Endothelial cell of umbilical vein (primary cell): ENCODE measurements around the gene GTF2F1. TPM values are rescaled to one million over a fixed set of nuclear protein-coding genes. Genes with fewer than 3 reads are reported as not detected.

Experiments
- BruUV-seq: library from RNA; stranded (reverse); fragments of 400-500 nt; replicated peaks from 2 replicates; lab custom pipeline; 2021; lab: Mats Ljungman, UMichigan
- CTCF ChIA-PET: fragments of 300-600, 350-600 bp; sonication (Branson Sonifier 250); formaldehyde crosslinking; loops from one replicate; lab custom pipeline; 2021; ENCODE audit warnings: antibody characterized with exemption, inconsistent platforms; lab: Charles Lee
- POLR2A ChIA-PET: fragments of 300-600, 350-600 bp; sonication (Branson Sonifier 250); formaldehyde crosslinking; loops from one replicate; lab custom pipeline; 2021; ENCODE audit warnings: antibody characterized with exemption, inconsistent platforms; lab: Charles Lee
- DNase-seq: peaks from one replicate; pipeline ENCODE4 v3.0.0-alpha.2; 2011; ENCODE audit warnings: low read depth, low spot score
- FAIRE-seq: peaks from 2 replicates; lab custom pipeline; 2011; peaks lifted over from hg19 to GRCh38; lab: Jason Lieb, UNC
- H2AFZ ChIP-seq: 2 replicates; pipeline ENCODE4 v1.6.0; 2012; ENCODE audit warnings: low read depth, low read length, control low read depth, inconsistent platforms
- H3K27ac ChIP-seq: 2 replicates; pipeline ENCODE4 v1.5.1; 2011; ENCODE audit warnings: low read depth, mild to moderate bottlenecking, control low read depth, low read length, moderate library complexity; ENCODE audit not compliant: insufficient read depth
- H3K27me3 ChIP-seq, 2 experiments: 2 replicates each; pipeline versions ENCODE4 v1.6.0 to v1.6.1; 2011; ENCODE audit warnings: low read length in 2 of 2, mixed read lengths in 1 of 2; ENCODE audit not compliant: control insufficient read depth in 2 of 2, insufficient read depth in 2 of 2
- H3K36me3 ChIP-seq, 2 experiments: 2 replicates in 1 of 2; 3 replicates in 1 of 2; pipeline ENCODE4 v1.5.1; 2011; ENCODE audit warnings: low read length in 2 of 2, mild to moderate bottlenecking in 1 of 2, moderate library complexity in 1 of 2; ENCODE audit not compliant: control insufficient read depth in 2 of 2, insufficient read depth in 2 of 2; ENCODE audit errors: extremely low read depth in 1 of 2
- H3K4me1 ChIP-seq: 3 replicates; pipeline ENCODE4 v1.5.1; 2011; ENCODE audit warnings: mild to moderate bottlenecking, low read length; ENCODE audit not compliant: control insufficient read depth, insufficient read depth; ENCODE audit errors: extremely low read depth
- H3K4me2 ChIP-seq: 2 replicates; pipeline ENCODE4 v1.6.1; 2011; ENCODE audit warnings: low read length, control low read depth, mixed read lengths; ENCODE audit not compliant: insufficient read depth
- H3K4me3 ChIP-seq, 3 experiments: fragments of 200-600 bp in 1 of 3; sonication (generic), shearing (Covaris generic) in 1 of 3; replicated peaks in 1 of 3; 2 replicates each; pipeline ENCODE4 v1.5.1; 2011 to 2016; ENCODE audit warnings: control low read depth in 3 of 3, low read length in 3 of 3, mild to moderate bottlenecking in 2 of 3, inconsistent platforms in 1 of 3, low read depth in 1 of 3, moderate library complexity in 1 of 3; ENCODE audit not compliant: insufficient read depth in 1 of 3
- H3K79me2 ChIP-seq: 2 replicates; pipeline ENCODE4 v1.6.0; 2012; ENCODE audit warnings: low read length, inconsistent platforms; ENCODE audit not compliant: control insufficient read depth, insufficient read depth
- H3K9ac ChIP-seq: replicated peaks from 2 replicates; pipeline ENCODE3; 2011; ENCODE audit warnings: low read length, control low read depth; ENCODE audit not compliant: insufficient read depth; ENCODE audit errors: extremely low read depth
- H3K9me1 ChIP-seq: replicated peaks from 3 replicates; pipeline ENCODE4 v1.6.0; 2011; ENCODE audit warnings: mild to moderate bottlenecking, low read length; ENCODE audit not compliant: control insufficient read depth, insufficient read depth; ENCODE audit errors: extremely low read depth
- H3K9me3 ChIP-seq: replicated peaks from 2 replicates; pipeline ENCODE4 v1.5.1; 2012; ENCODE audit warnings: low read length, inconsistent platforms; ENCODE audit not compliant: control insufficient read depth, insufficient read depth
- H4K20me1 ChIP-seq: replicated peaks from 2 replicates; pipeline ENCODE3; 2011; ENCODE audit warnings: mild to moderate bottlenecking, low read length; ENCODE audit not compliant: control insufficient read depth, insufficient read depth; ENCODE audit errors: extremely low read depth
- CTCF ChIP-seq, 2 donors: IDR thresholded peaks; 1 replicate in 1 of 2; 2 replicates in 1 of 2; pipeline ENCODE4 v1.5.1; 2011; ENCODE audit warnings: low read length in 2 of 2, mild to moderate bottlenecking in 2 of 2, moderate library complexity in 2 of 2, control low read depth in 1 of 2, inconsistent platforms in 1 of 2, low read depth in 1 of 2; ENCODE audit not compliant: insufficient read depth in 1 of 2; ENCODE audit errors: extremely low read depth in 1 of 2
- EZH2 ChIP-seq: IDR thresholded peaks from 2 replicates; pipeline ENCODE4 v1.6.1; 2012; ENCODE audit warnings: borderline replicate concordance, low read depth, mild to moderate bottlenecking, moderate library complexity, low read length, inconsistent platforms; ENCODE audit not compliant: severe bottlenecking
- FOS ChIP-seq: IDR thresholded peaks from 2 replicates; pipeline ENCODE4 v1.6.1; 2011; ENCODE audit warnings: mild to moderate bottlenecking, low read length, moderate library complexity, borderline replicate concordance; ENCODE audit not compliant: insufficient read depth
- GATA2 ChIP-seq: IDR thresholded peaks from 2 replicates; pipeline ENCODE4 v1.7.0; 2011; ENCODE audit warnings: low read depth, mild to moderate bottlenecking, moderate library complexity, mixed read lengths, low read length; ENCODE audit not compliant: insufficient read length, insufficient read depth
- JUN ChIP-seq: IDR thresholded peaks from 2 replicates; pipeline ENCODE4 v1.6.1; 2011; ENCODE audit warnings: borderline replicate concordance, low read depth; ENCODE audit not compliant: insufficient read length, insufficient read depth
- MAX ChIP-seq: IDR thresholded peaks from 2 replicates; pipeline ENCODE4 v1.6.1; 2011; ENCODE audit not compliant: insufficient read depth, insufficient read length
- MYC ChIP-seq: IDR thresholded peaks from one replicate; pipeline ENCODE4 v1.6.1; 2011; ENCODE audit warnings: mild to moderate bottlenecking, low read depth, low read length
- POLR2A ChIP-seq: IDR thresholded peaks from 2 replicates; pipeline ENCODE4 v1.6.1; 2012; ENCODE audit warnings: low read depth, mild to moderate bottlenecking, control low read depth, low read length
- POLR2AphosphoS5 ChIP-seq: IDR thresholded peaks from 2 replicates; pipeline ENCODE4 v1.6.1; 2012; ENCODE audit warnings: low read depth, mild to moderate bottlenecking, control low read depth, low read length, moderate library complexity; ENCODE audit not compliant: insufficient read depth
- dilution Hi-C: fragments of 300-500 bp; cut with MboI; formaldehyde crosslinking; loops from one replicate; pipeline ENCODE4 v1.15.0; 2019; ENCODE audit warnings: low sequenced_read_pairs; ENCODE audit not compliant: extremely low pct_ligation_motif_present
- intact Hi-C: fragments of 100-400 bp; cut with micrococcal nuclease; formaldehyde crosslinking; loops from one replicate; pipeline ENCODE4 v1.10.0; 2022
- polyA plus RNA-seq, 4 experiments: library from polyadenylated mRNA; depleted of rRNA in 3 of 4; stranded (reverse) in 3 of 4; unstranded in 1 of 4; fragments of >200 nt; gene quantifications; 2 replicates each; pipeline versions ENCODE4 v1.2.1 to v1.2.3, GENCODE V29; 2011 to 2012; ENCODE audit warnings: missing spikeins in 1 of 4
- total RNA-seq: library from RNA; stranded (reverse); gene quantifications from 2 replicates; pipeline ENCODE4 v1.2.3, GENCODE V29; 2021

The GTF2F1 gene
- total and polyA plus RNA-seq, 2 donors (not counting 3 experiments of a cell fraction or from before 2014, with no cell fraction given), result 44.8 to 56.4 TPM

GRCh38 chr19:6381030-6381750 lies 11.8 kb downstream of the GTF2F1 start:
- Histone ChIP-seq H2AFZ (no peak overlapping the region), H3K27me3 (no peaks in the 10 kb centered on the region), H3K9me3 (no peaks in the 10 kb centered on the region), H3K9me1 (no peaks in the 10 kb centered on the region), H3K4me2 (no peak overlapping the region), H3K36me3 (peaks cover 9 to 43% of the 10 kb centered on the region in 2 experiments), H3K9ac (no peak overlapping the region), H3K4me1 (no peaks in the 10 kb centered on the region), H3K27ac (no peak overlapping the region), H3K79me2 (no peaks in the 10 kb centered on the region), H4K20me1 (no peaks in the 10 kb centered on the region), H3K4me3 (no peak overlapping the region)
- dilution Hi-C loops (no loop called here), intact Hi-C loops (no loop called here)
- ChIA-PET CTCF (no interaction called here), POLR2A (no interaction called here)
- no peak for TF ChIP-seq POLR2AphosphoS5
- TF ChIP-seq CTCF (IDR thresholded peaks at IDR 0.05; ENCODE audit: extremely low read depth in 1 of 2, insufficient read depth in 1 of 2, low read depth in 1 of 2, low read length in 2 of 2), result no peak
- TF ChIP-seq FOS, result no peak
- no peak for TF ChIP-seq JUN
- no peak for TF ChIP-seq GATA2
- TF ChIP-seq MYC, result no peak
- no peak for TF ChIP-seq MAX
- no peak for TF ChIP-seq POLR2A
- no peak for TF ChIP-seq EZH2
- BruUV-seq, result no TSS peak
- peak; percentile 0 for DNase-seq
- no peak for FAIRE-seq
